Esophagus muscularis mucosa (tissue), 4 donors: ENCODE data around the gene TMEM150B. TPM values are rescaled to one million over a fixed set of nuclear protein-coding genes. Genes with fewer than 3 reads are reported as not detected.
A peak's percentile ranks its signal among the peaks of the same experiment; 100 is the strongest.

Source experiments
- DNase-seq: peaks from one replicate; pipeline ENCODE4 v3.0.0-alpha.2; 2017; ENCODE audit errors: extremely low spot score
- H3K27ac ChIP-seq, 4 donors: fragments of 200-600 bp; sonication (generic); replicated peaks in 1 of 4; 1 replicate in 3 of 4; 2 replicates in 1 of 4; pipeline ENCODE4 v1.5.1; 2016 to 2019; ENCODE audit warnings: mild to moderate bottlenecking in 1 of 4
- H3K27me3 ChIP-seq, 4 donors: fragments of 200-600 bp; sonication (generic); one replicate each; pipeline versions ENCODE4 v1.5.1 to v1.6.0; 2016 to 2019
- H3K36me3 ChIP-seq, 4 donors: fragments of 200-600 bp; sonication (generic); one replicate each; pipeline ENCODE4 v1.5.1; 2016 to 2019
- H3K4me1 ChIP-seq, 4 donors: fragments of 200-600 bp; sonication (generic); one replicate each; pipeline ENCODE4 v1.5.1; 2016 to 2019
- H3K4me3 ChIP-seq, 4 donors: fragments of 200-600 bp; sonication (generic); 1 replicate in 2 of 4; 2 replicates in 2 of 4; pipeline ENCODE4 v1.5.1; 2016 to 2019; ENCODE audit warnings: mild to moderate bottlenecking in 4 of 4, moderate library complexity in 1 of 4
- H3K9me3 ChIP-seq, 4 donors: fragments of 200-600 bp; sonication (generic); 1 replicate in 3 of 4; 2 replicates in 1 of 4; pipeline ENCODE4 v1.5.1; 2016 to 2019
- CTCF ChIP-seq, 3 experiments: fragments of 200-600 bp in 2 of 3; fragments of 450-650 bp in 1 of 3; sonication (generic) in 2 of 3; IDR thresholded peaks; one replicate each; pipeline ENCODE4 v1.5.1; 2017 to 2019; ENCODE audit warnings: antibody characterized with exemption in 3 of 3, mild to moderate bottlenecking in 2 of 3, moderate library complexity in 1 of 3
- EP300 ChIP-seq: sonication (generic); formaldehyde crosslinking; IDR thresholded peaks from one replicate; pipeline ENCODE4 v1.6.1; 2017; ENCODE audit warnings: antibody characterized with exemption
- POLR2A ChIP-seq: fragments of 450-650 bp; IDR thresholded peaks from one replicate; pipeline ENCODE4 v1.6.1; 2017; ENCODE audit warnings: antibody characterized with exemption, moderate library complexity, mild to moderate bottlenecking, low read depth
- POLR2AphosphoS5 ChIP-seq, 2 donors: sonication (generic); formaldehyde crosslinking; IDR thresholded peaks; one replicate each; pipeline ENCODE4 v1.6.1; 2017; ENCODE audit warnings: antibody characterized with exemption in 2 of 2
- WGBS: methylation state at CpG from one replicate; pipeline ENCODE4 v1.1.5; 2018; 5-methylcytosine and 5-hydroxymethylcytosine counted together
- intact Hi-C: fragments of 100-400 bp; cut with DNase I; formaldehyde crosslinking; loops from one replicate; pipeline ENCODE4 v1.15.1; 2023
- total RNA-seq, 4 donors: library from RNA; depleted of rRNA; stranded (reverse); fragments of >200 nt; gene quantifications; one replicate each; pipeline versions ENCODE4 v1.1.0 to v1.2.1, GENCODE V29; 2016

TMEM150B gene
- total RNA-seq, 4 donors from 2014 or later = 0.83 to 5.2 (median 2.7) TPM

- Histone ChIP-seq H3K36me3 (peaks cover 0 to 47% (median 29%) of the 10 kb centered on the region in 4 donors), H3K27me3 (peaks cover 0 to 36% (median 21%) of the 10 kb centered on the region in 4 donors), H3K4me1 (peaks cover 3 to 20% (median 11%) of the 10 kb centered on the region in 4 donors), H3K4me3 (no peak overlapping the region), H3K9me3 (no peaks in the 10 kb centered on the region), H3K27ac (no peak overlapping the region)
- TF ChIP-seq POLR2A = no peak
- no peak for TF ChIP-seq POLR2AphosphoS5 (IDR thresholded peaks at IDR 0.05)
- no peak for TF ChIP-seq EP300
- no peak for TF ChIP-seq CTCF (IDR thresholded peaks at IDR 0.05)
- intact Hi-C loops = no loop called here
- WGBS = 74% methylated on average over 4 of the region's 10 CpGs
- DNase-seq = no peak
These were observed 22.4 kb upstream of the TMEM150B start for GRCh38 chr19:55347442-55348009.

GRCh38 chr19:55346725-55347441, 21.7 kb upstream of the TMEM150B start:
- no peak for DNase-seq
- Histone ChIP-seq H3K36me3 (peaks cover 0 to 53% (median 36%) of the 10 kb centered on the region in 4 donors), H3K4me1 (peaks cover 3 to 25% (median 12%) of the 10 kb centered on the region in 4 donors), H3K9me3 (no peaks in the 10 kb centered on the region), H3K27ac (peak overlapping the region in 1 of 4 donors; percentile 6), H3K27me3 (peaks cover 0 to 30% (median 14%) of the 10 kb centered on the region in 4 donors), H3K4me3 (no peak overlapping the region)
- no peak for TF ChIP-seq POLR2A
- TF ChIP-seq CTCF (IDR thresholded peaks at IDR 0.05) = no peak
- TF ChIP-seq POLR2AphosphoS5 (IDR thresholded peaks at IDR 0.05) = no peak
- TF ChIP-seq EP300 = no peak
- intact Hi-C loops = no loop called here
- 94% methylated on average over 6 of the region's 41 CpGs for WGBS

- peaks cover 8 to 33% (median 20%) of the 10 kb centered on the region in 4 donors for H3K4me1 ChIP-seq
- intact Hi-C loops = no loop called here
- H3K27ac ChIP-seq = peak overlapping the region in 1 of 4 donors; percentile 21
- DNase-seq = no peak
- H3K9me3 ChIP-seq = no peaks in the 10 kb centered on the region
- no peak for TF ChIP-seq POLR2AphosphoS5 (IDR thresholded peaks at IDR 0.05)
- TF ChIP-seq CTCF (IDR thresholded peaks at IDR 0.05) = no peak
- no peak for TF ChIP-seq POLR2A
- TF ChIP-seq EP300 = no peak
- H3K4me3 ChIP-seq = no peak overlapping the region
- WGBS = 88% methylated on average over 26 of the region's 43 CpGs
- H3K36me3 ChIP-seq = peaks cover 0 to 54% (median 36%) of the 10 kb centered on the region in 4 donors
- peaks cover 0 to 22% (median 7%) of the 10 kb centered on the region in 4 donors for H3K27me3 ChIP-seq
These were observed 20.9 kb upstream of the TMEM150B start for GRCh38 chr19:55345818-55346724.

GRCh38 chr19:55345101-55345817, 20.1 kb upstream of the TMEM150B start:
- DNase-seq = no peak
- TF ChIP-seq POLR2AphosphoS5 (IDR thresholded peaks at IDR 0.05) = no peak
- TF ChIP-seq EP300 = no peak
- TF ChIP-seq CTCF (IDR thresholded peaks at IDR 0.05) = no peak
- no peak for TF ChIP-seq POLR2A
- intact Hi-C loops = no loop called here
- no peak overlapping the region for H3K4me3 ChIP-seq
- H3K4me1 ChIP-seq = peaks cover 17 to 41% (median 28%) of the 10 kb centered on the region in 4 donors
- H3K36me3 ChIP-seq = peaks cover 0 to 54% (median 36%) of the 10 kb centered on the region in 4 donors
- 84% methylated on average over 17 of the region's 22 CpGs for WGBS
- peaks cover 0 to 14% (median 2%) of the 10 kb centered on the region in 4 donors for H3K27me3 ChIP-seq
- H3K27ac ChIP-seq = no peak overlapping the region
- no peaks in the 10 kb centered on the region for H3K9me3 ChIP-seq
